ENCODE data around the gene DPH2.

GRCh38 chr1:43958351-43959255 lies 11.2 kb upstream of the DPH2 start:
- no peak for TF ChIP-seq CTCF (IDR thresholded peaks at IDR 0.05)
- TF ChIP-seq POLR2A (IDR thresholded peaks at IDR 0.05), result no peak

All from thyroid gland (tissue), 4 donors.